Lung (tissue), 12 donors: ENCODE results near the gene SPTBN1. TPM values are rescaled to one million over a fixed set of nuclear protein-coding genes. Genes with fewer than 3 reads are reported as not detected.

Source experiments
- ATAC-seq: fragments of 200-7000 bp; cut with Tn5 transposase; one replicate; pipeline ENCODE4 v1.9.1; 2020; ENCODE audit warnings: moderate number of reproducible peaks; ENCODE audit not compliant: insufficient read depth, low FRiP score
- DNase-seq, 3 donors: peaks; one replicate each; pipeline ENCODE4 v3.0.0-alpha.2; 2013 to 2017
- H3K27ac ChIP-seq, 2 donors: one replicate each; pipeline ENCODE4 v1.5.1; 2013; ENCODE audit warnings: mild to moderate bottlenecking in 2 of 2, moderate library complexity in 2 of 2, control low read depth in 1 of 2, inconsistent platforms in 1 of 2, low read depth in 1 of 2, low read length in 1 of 2
- H3K27me3 ChIP-seq, 3 donors: one replicate each; pipeline ENCODE4 v1.5.1; 2013; ENCODE audit warnings: low read length in 2 of 3; ENCODE audit not compliant: control insufficient read depth in 3 of 3, insufficient read depth in 3 of 3
- H3K36me3 ChIP-seq, 4 donors: one replicate each; pipeline ENCODE4 v1.5.1; 2013; ENCODE audit warnings: low read length in 4 of 4, mild to moderate bottlenecking in 1 of 4, moderate library complexity in 1 of 4; ENCODE audit not compliant: control insufficient read depth in 4 of 4, insufficient read depth in 4 of 4
- H3K4me1 ChIP-seq, 5 donors: one replicate each; pipeline ENCODE4 v1.5.1; 2013; ENCODE audit warnings: low read length in 5 of 5, mild to moderate bottlenecking in 2 of 5, moderate library complexity in 1 of 5; ENCODE audit not compliant: control insufficient read depth in 5 of 5, insufficient read depth in 5 of 5
- H3K4me3 ChIP-seq: one replicate; pipeline ENCODE4 v1.5.1; 2013; ENCODE audit warnings: mild to moderate bottlenecking, control low read depth, moderate library complexity
- H3K9ac ChIP-seq, 2 donors: one replicate each; pipeline ENCODE4 v1.5.1; 2013; ENCODE audit warnings: low read length in 2 of 2, control low read depth in 1 of 2; ENCODE audit not compliant: insufficient read depth in 1 of 2
- H3K9me3 ChIP-seq, 4 donors: one replicate each; pipeline ENCODE4 v1.5.1; 2013; ENCODE audit warnings: low read length in 3 of 4, mild to moderate bottlenecking in 1 of 4, moderate library complexity in 1 of 4; ENCODE audit not compliant: control insufficient read depth in 4 of 4, insufficient read depth in 3 of 4
- CTCF ChIP-seq: IDR thresholded peaks from 2 replicates; pipeline ENCODE4 v1.5.1; 2012; ENCODE audit warnings: mild to moderate bottlenecking; ENCODE audit errors: control extremely low read depth, extremely low read depth
- WGBS, 2 donors: extraction: QIAGEN DNeasy Blood & Tissue Kit; methylation state at CpG; one replicate each; pipeline ENCODE4 v1.1.7; 2013; 5-methylcytosine and 5-hydroxymethylcytosine counted together
- polyA plus RNA-seq, 2 donors: library from polyadenylated mRNA; stranded (reverse); fragments of 200-250 nt; gene quantifications; one replicate each; pipeline ENCODE4 v1.2.1, GENCODE V29; 2013
- total RNA-seq, 2 donors: library from RNA; depleted of rRNA in 1 of 2; stranded (reverse); fragments of >200 nt in 1 of 2; gene quantifications; one replicate each; pipeline ENCODE4 v1.2.1, GENCODE V29; 2014 to 2021
- donor health status: control.
- donor health status: control.
- donor health status: Bipolar disorder and iron deficiency.
- donor health status: healthy.
- donor health status: DM: yes; HTN: yes; CAD: no.

Gene SPTBN1
- total and polyA plus RNA-seq, 4 donors, result 89.4 to 715 (median 275) TPM

- no peak for TF ChIP-seq CTCF
- peaks cover 7 to 56% (median 13%) of the 10 kb centered on the region in 5 donors for H3K4me1 ChIP-seq
- H3K36me3 ChIP-seq, result peaks cover 4 to 9% (median 4%) of the 10 kb centered on the region in 4 donors
- no peaks in the 10 kb centered on the region for H3K27me3 ChIP-seq
- H3K9me3 ChIP-seq, result no peaks in the 10 kb centered on the region
- H3K9ac ChIP-seq, result no peak overlapping the region
- H3K27ac ChIP-seq, result peak overlapping the region; percentile 46
- DNase-seq, result no peak
- 63 to 81% methylated on average over 3 of the region's 3 CpGs for WGBS, 2 donors
- peak; percentile 76 for ATAC-seq
- no peak overlapping the region for H3K4me3 ChIP-seq
These were observed 89.7 kb downstream of the SPTBN1 start for GRCh38 chr2:54545702-54546450.

GRCh38 chr2:54546518-54546917 lies 90.4 kb downstream of the SPTBN1 start:
- no peak overlapping the region for H3K9ac ChIP-seq
- 77 to 78% methylated on average over 4 of the region's 4 CpGs for WGBS, 2 donors
- H3K4me3 ChIP-seq, result no peak overlapping the region
- no peaks in the 10 kb centered on the region for H3K27me3 ChIP-seq
- H3K4me1 ChIP-seq, result peaks cover 10 to 58% (median 16%) of the 10 kb centered on the region in 5 donors
- H3K36me3 ChIP-seq, result peaks cover 4 to 9% (median 4%) of the 10 kb centered on the region in 4 donors
- no peak for TF ChIP-seq CTCF
- DNase-seq (peak in 1 of 3 donors; percentile 36), ATAC-seq (no peak)
- no peak overlapping the region for H3K27ac ChIP-seq
- H3K9me3 ChIP-seq, result no peaks in the 10 kb centered on the region

GRCh38 chr2:54546923-54547720 lies 91.0 kb downstream of the SPTBN1 start:
- no peak overlapping the region for H3K4me3 ChIP-seq
- no peak for ATAC-seq
- DNase-seq, result peak in 2 of 3 donors; percentile 54 to 67
- H3K27me3 ChIP-seq, result no peaks in the 10 kb centered on the region
- H3K9ac ChIP-seq, result no peak overlapping the region
- peaks cover 4 to 8% (median 4%) of the 10 kb centered on the region in 4 donors for H3K36me3 ChIP-seq
- no peak for TF ChIP-seq CTCF
- 75 to 81% methylated on average over 5 of the region's 5 CpGs for WGBS, 2 donors
- H3K9me3 ChIP-seq, result no peaks in the 10 kb centered on the region
- H3K27ac ChIP-seq, result no peak overlapping the region
- peaks cover 13 to 57% (median 15%) of the 10 kb centered on the region in 5 donors for H3K4me1 ChIP-seq
